ENCODE data around the gene TMEM119.

The TMEM119 gene

GRCh38 chr12:108614639-108615038 lies 16.8 kb upstream of the TMEM119 start:
- FAIRE-seq, result no peak

GRCh38 chr12:108614041-108614440 lies 16.2 kb upstream of the TMEM119 start:
- FAIRE-seq, result no peak

- FAIRE-seq, result no peak
Observed at GRCh38 chr12:108613548-108613947, 15.7 kb upstream of the TMEM119 start.

- FAIRE-seq, result no peak
Observed at GRCh38 chr12:108612788-108613282, 15.0 kb upstream of the TMEM119 start.

- no peak for FAIRE-seq
Observed at GRCh38 chr12:108611884-108612415, 14.1 kb upstream of the TMEM119 start.

GRCh38 chr12:108610856-108611605 lies 13.1 kb upstream of the TMEM119 start:
- FAIRE-seq, result no peak

GRCh38 chr12:108610336-108610815 lies 12.5 kb upstream of the TMEM119 start:
- FAIRE-seq, result no peak

GRCh38 chr12:108609537-108610335 lies 11.9 kb upstream of the TMEM119 start:
- no peak for FAIRE-seq

- no peak for FAIRE-seq
Observed at GRCh38 chr12:108608616-108609015, 10.7 kb upstream of the TMEM119 start.

- FAIRE-seq, result no peak
Observed at GRCh38 chr12:108607981-108608600, 10.2 kb upstream of the TMEM119 start.

- no peak for FAIRE-seq
Observed at GRCh38 chr12:108606492-108606891, 8.6 kb upstream of the TMEM119 start.

- FAIRE-seq, result no peak
Observed at GRCh38 chr12:108605690-108606406, 8.0 kb upstream of the TMEM119 start.

- FAIRE-seq, result no peak
Observed at GRCh38 chr12:108605000-108605689, 7.3 kb upstream of the TMEM119 start.

- FAIRE-seq, result no peak
Observed at GRCh38 chr12:108604208-108604941, 6.5 kb upstream of the TMEM119 start.

- no peak for FAIRE-seq
Observed at GRCh38 chr12:108603743-108604142, 5.9 kb upstream of the TMEM119 start.

- FAIRE-seq, result no peak
Observed at GRCh38 chr12:108602976-108603704, 5.3 kb upstream of the TMEM119 start.

GRCh38 chr12:108602209-108602705 lies 4.4 kb upstream of the TMEM119 start:
- FAIRE-seq, result no peak

GRCh38 chr12:108600702-108601007 lies 2.8 kb upstream of the TMEM119 start:
- no peak for FAIRE-seq

GRCh38 chr12:108599948-108600701 lies 2.2 kb upstream of the TMEM119 start:
- FAIRE-seq, result no peak

- no peak for FAIRE-seq
Observed at GRCh38 chr12:108599541-108599940, 1.7 kb upstream of the TMEM119 start.
